ENCODE data around the gene EIF3F.

- no peak for TF ChIP-seq CREM (IDR thresholded peaks at IDR 0.05; ENCODE audit: low read depth)
- TF ChIP-seq POLR2AphosphoS5 (IDR thresholded peaks at IDR 0.05; ENCODE audit: low read length) = no peak
- TF ChIP-seq, protein P1, sequence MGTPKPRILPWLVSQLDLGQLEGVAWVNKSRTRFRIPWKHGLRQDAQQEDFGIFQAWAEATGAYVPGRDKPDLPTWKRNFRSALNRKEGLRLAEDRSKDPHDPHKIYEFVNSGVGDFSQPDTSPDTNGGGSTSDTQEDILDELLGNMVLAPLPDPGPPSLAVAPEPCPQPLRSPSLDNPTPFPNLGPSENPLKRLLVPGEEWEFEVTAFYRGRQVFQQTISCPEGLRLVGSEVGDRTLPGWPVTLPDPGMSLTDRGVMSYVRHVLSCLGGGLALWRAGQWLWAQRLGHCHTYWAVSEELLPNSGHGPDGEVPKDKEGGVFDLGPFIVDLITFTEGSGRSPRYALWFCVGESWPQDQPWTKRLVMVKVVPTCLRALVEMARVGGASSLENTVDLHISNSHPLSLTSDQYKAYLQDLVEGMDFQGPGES (IDR thresholded peaks at IDR 0.05) = no peak
- no peak for TF ChIP-seq EP300 (IDR thresholded peaks at IDR 0.05; ENCODE audit: borderline replicate concordance in 1 of 2, control insufficient read depth in 1 of 2, low read depth in 2 of 2, low read length in 2 of 2)
- no peak for TF ChIP-seq FOXM1 (IDR thresholded peaks at IDR 0.05; ENCODE audit: low read depth, low read length)
- TF ChIP-seq SIN3A (IDR thresholded peaks at IDR 0.05; ENCODE audit: low read depth, low read length) = no peak
- TF ChIP-seq CTCF (IDR thresholded peaks at IDR 0.05 in 2 of 3, conservative IDR thresholded peaks at IDR 0.05 in 1 of 3; ENCODE audit: control insufficient read depth in 2 of 3, extremely low read depth in 1 of 3, insufficient read depth in 1 of 3, low read depth in 3 of 3, low read length in 3 of 3) = no peak
- TF ChIP-seq DPF2 (IDR thresholded peaks at IDR 0.05) = no peak
- TF ChIP-seq CEBPB (IDR thresholded peaks at IDR 0.05; ENCODE audit: borderline replicate concordance in 1 of 2, low read depth in 2 of 2, low read length in 2 of 2) = no peak
- no peak for TF ChIP-seq EZH2 (IDR thresholded peaks at IDR 0.05; ENCODE audit: borderline replicate concordance, control insufficient read depth, low read depth, low read length)
- no peak for TF ChIP-seq ZNF384 (IDR thresholded peaks at IDR 0.05; ENCODE audit: borderline replicate concordance, low read depth, low read length)
- TF ChIP-seq NR2C2 (IDR thresholded peaks at IDR 0.05; ENCODE audit: borderline replicate concordance, control insufficient read depth, insufficient read length, low read depth) = no peak
- no peak for TF ChIP-seq EGR1 (IDR thresholded peaks at IDR 0.05; ENCODE audit: borderline replicate concordance in 1 of 2, low read depth in 2 of 2, low read length in 2 of 2)
Observed at GRCh38 chr11:8036986-8037385, 49.8 kb downstream of the EIF3F start.
